Testis (tissue), 3 donors: ENCODE measurements around the gene HK2. TPM values are rescaled to one million over a fixed set of nuclear protein-coding genes. Genes with fewer than 3 reads are reported as not detected.

Experiments
- DNase-seq: peaks from one replicate; pipeline ENCODE4 v3.0.0-alpha.2; 2019
- H3K27ac ChIP-seq, 2 donors: fragments of 200-600 bp; sonication (generic); one replicate each; pipeline ENCODE4 v1.5.1; 2019
- H3K27me3 ChIP-seq: fragments of 200-600 bp; sonication (generic); one replicate; pipeline ENCODE4 v1.5.1; 2019
- H3K36me3 ChIP-seq: fragments of 200-600 bp; sonication (generic); one replicate; pipeline ENCODE4 v1.5.1; 2017; ENCODE audit warnings: low read depth; ENCODE audit errors: missing control alignments
- H3K4me1 ChIP-seq: fragments of 200-600 bp; sonication (generic); one replicate; pipeline ENCODE4 v1.5.1; 2019
- H3K4me3 ChIP-seq, 2 donors: fragments of 200-600 bp; sonication (generic); one replicate each; pipeline ENCODE4 v1.5.1; 2017 to 2019
- H3K9me3 ChIP-seq: fragments of 200-600 bp; sonication (generic); one replicate; pipeline ENCODE4 v1.5.1; 2017
- CTCF ChIP-seq, 3 experiments: fragments of 450-650 bp in 2 of 3; fragments of 200-600 bp in 1 of 3; sonication (generic) in 1 of 3; IDR thresholded peaks; one replicate each; pipeline ENCODE4 v1.5.1; 2016 to 2019; ENCODE audit warnings: antibody characterized with exemption in 3 of 3, mild to moderate bottlenecking in 2 of 3, moderate library complexity in 1 of 3
- POLR2A ChIP-seq: fragments of 450-650 bp; IDR thresholded peaks from one replicate; pipeline ENCODE4 v1.6.1; 2017; ENCODE audit warnings: antibody characterized with exemption, mild to moderate bottlenecking, moderate library complexity
- WGBS, 2 donors: methylation state at CpG; one replicate each; pipeline ENCODE4 v1.1.5; 2018; 5-methylcytosine and 5-hydroxymethylcytosine counted together
- intact Hi-C: fragments of 100-400 bp; cut with DNase I; formaldehyde crosslinking; loops from one replicate; pipeline ENCODE4 v1.15.1; 2023; ENCODE audit warnings: low total_unique reads
- polyA plus RNA-seq: library from polyadenylated mRNA; stranded (reverse); fragments of 350-450 nt; fragmentation: Illumina TruSeq; extraction: RNeasy Lipid Tissue Mini Kit (QIAGEN cat#74804); gene quantifications from one replicate; pipeline ENCODE4 v1.2.3, GENCODE V29; 2014; ENCODE audit warnings: low read depth, low replicate concordance; ENCODE audit not compliant: insufficient read depth
- total RNA-seq, 2 donors: library from RNA; depleted of rRNA; stranded (reverse); fragments of >200 nt; gene quantifications; one replicate each; pipeline ENCODE4 v1.2.3, GENCODE V29; 2016

The HK2 gene
- total and polyA plus RNA-seq, 3 donors from 2014 or later, result 83.5 to 164 (median 142) TPM

- WGBS, 2 donors, result 93 to 98% methylated on average over 4 of the region's 4 CpGs
- intact Hi-C loops, result no loop called here
- H3K4me1 ChIP-seq, result peaks cover 19% of the 10 kb centered on the region
- no peak for DNase-seq
- no peaks in the 10 kb centered on the region for H3K9me3 ChIP-seq
- H3K36me3 ChIP-seq, result no peaks in the 10 kb centered on the region
- H3K27me3 ChIP-seq, result no peaks in the 10 kb centered on the region
- H3K4me3 ChIP-seq, result no peak overlapping the region
- TF ChIP-seq CTCF (IDR thresholded peaks at IDR 0.05) (no peak), POLR2A (no peak)
- H3K27ac ChIP-seq, result no peak overlapping the region
These were observed 23.3 kb downstream of the HK2 start for GRCh38 chr2:74857215-74857614.

GRCh38 chr2:74857725-74858124 is 23.8 kb downstream of the HK2 start:
- H3K27ac ChIP-seq, result no peak overlapping the region
- H3K9me3 ChIP-seq, result no peaks in the 10 kb centered on the region
- intact Hi-C loops, result no loop called here
- H3K36me3 ChIP-seq, result no peaks in the 10 kb centered on the region
- H3K4me1 ChIP-seq, result peaks cover 19% of the 10 kb centered on the region
- TF ChIP-seq POLR2A (no peak), CTCF (IDR thresholded peaks at IDR 0.05) (no peak)
- DNase-seq, result no peak
- H3K4me3 ChIP-seq, result no peak overlapping the region
- WGBS, 2 donors, result 78 to 88% methylated on average over 8 of the region's 8 CpGs
- H3K27me3 ChIP-seq, result no peaks in the 10 kb centered on the region

GRCh38 chr2:74858281-74858680 is 24.4 kb downstream of the HK2 start:
- Histone ChIP-seq H3K27me3 (no peaks in the 10 kb centered on the region), H3K9me3 (no peaks in the 10 kb centered on the region), H3K4me1 (peaks cover 18% of the 10 kb centered on the region), H3K36me3 (no peaks in the 10 kb centered on the region), H3K4me3 (no peak overlapping the region), H3K27ac (no peak overlapping the region)
- TF ChIP-seq POLR2A (no peak), CTCF (IDR thresholded peaks at IDR 0.05) (no peak)
- intact Hi-C loops, result no loop called here
- 71 to 80% methylated on average over 3 of the region's 3 CpGs for WGBS, 2 donors
- no peak for DNase-seq

GRCh38 chr2:74860079-74860478 is 26.2 kb downstream of the HK2 start:
- DNase-seq, result no peak
- Histone ChIP-seq H3K4me3 (no peak overlapping the region), H3K27ac (no peak overlapping the region), H3K4me1 (peaks cover 24% of the 10 kb centered on the region), H3K9me3 (no peaks in the 10 kb centered on the region), H3K27me3 (no peaks in the 10 kb centered on the region), H3K36me3 (no peaks in the 10 kb centered on the region)
- intact Hi-C loops, result no loop called here
- no peak for TF ChIP-seq CTCF (IDR thresholded peaks at IDR 0.05)
- 85 to 91% methylated on average over 3 of the region's 3 CpGs for WGBS, 2 donors

GRCh38 chr2:74860521-74860920 is 26.6 kb downstream of the HK2 start:
- WGBS, 2 donors, result 72% methylated on average over 3 of the region's 3 CpGs

More at GRCh38 chr2:74860521-74860920, 26.6 kb downstream of the HK2 start:
- Histone ChIP-seq H3K36me3 (no peaks in the 10 kb centered on the region), H3K27me3 (no peaks in the 10 kb centered on the region), H3K9me3 (no peaks in the 10 kb centered on the region), H3K4me1 (peaks cover 26% of the 10 kb centered on the region), H3K27ac (no peak overlapping the region), H3K4me3 (no peak overlapping the region)
- DNase-seq, result no peak
- intact Hi-C loops, result no loop called here
- TF ChIP-seq CTCF (IDR thresholded peaks at IDR 0.05), result no peak
- TF ChIP-seq POLR2A, result no peak
